Activated T-cell treated with anti-CD3 and anti-CD28 coated beads, Interleukin-2, amount 50 U/mL, for 4 hours (primary cell): ENCODE data around the gene HSBP1. TPM values are rescaled to one million over a fixed set of nuclear protein-coding genes. Genes with fewer than 3 reads are reported as not detected.

Experiments
- ATAC-seq, 2 donors: fragments of 200-7000 bp; cut with Tn5 transposase; one replicate each; pipeline ENCODE4 v1.10.0; 2021
- DNase-seq: peaks from one replicate; pipeline ENCODE4 v3.0.0-alpha.2; 2020
- H3K27me3 Mint-ChIP-seq: one replicate; pipeline ENCODE4 v1.8.0; 2021; ENCODE audit warnings: low read depth, mixed read lengths
- H3K36me3 Mint-ChIP-seq: one replicate; pipeline ENCODE4 v1.8.0; 2022; ENCODE audit warnings: mixed read lengths; ENCODE audit not compliant: insufficient read depth
- H3K4me1 Mint-ChIP-seq: one replicate; pipeline ENCODE4 v1.8.0; 2021; ENCODE audit warnings: low read depth, mixed read lengths
- H3K4me3 Mint-ChIP-seq: one replicate; pipeline ENCODE4 v1.8.0; 2021; ENCODE audit warnings: mild to moderate bottlenecking, moderate library complexity, mixed read lengths
- H3K9me3 Mint-ChIP-seq: one replicate; pipeline ENCODE4 v1.8.0; 2021; ENCODE audit warnings: mixed read lengths
- total RNA-seq, 3 donors: library from RNA; stranded (reverse); gene quantifications; one replicate each; pipeline ENCODE4 v1.2.1, GENCODE V29; 2021

The HSBP1 gene
- 10 to 100 TPM; 73.4 to 89.1 (median 78.9) TPM for total RNA-seq

DNA sequence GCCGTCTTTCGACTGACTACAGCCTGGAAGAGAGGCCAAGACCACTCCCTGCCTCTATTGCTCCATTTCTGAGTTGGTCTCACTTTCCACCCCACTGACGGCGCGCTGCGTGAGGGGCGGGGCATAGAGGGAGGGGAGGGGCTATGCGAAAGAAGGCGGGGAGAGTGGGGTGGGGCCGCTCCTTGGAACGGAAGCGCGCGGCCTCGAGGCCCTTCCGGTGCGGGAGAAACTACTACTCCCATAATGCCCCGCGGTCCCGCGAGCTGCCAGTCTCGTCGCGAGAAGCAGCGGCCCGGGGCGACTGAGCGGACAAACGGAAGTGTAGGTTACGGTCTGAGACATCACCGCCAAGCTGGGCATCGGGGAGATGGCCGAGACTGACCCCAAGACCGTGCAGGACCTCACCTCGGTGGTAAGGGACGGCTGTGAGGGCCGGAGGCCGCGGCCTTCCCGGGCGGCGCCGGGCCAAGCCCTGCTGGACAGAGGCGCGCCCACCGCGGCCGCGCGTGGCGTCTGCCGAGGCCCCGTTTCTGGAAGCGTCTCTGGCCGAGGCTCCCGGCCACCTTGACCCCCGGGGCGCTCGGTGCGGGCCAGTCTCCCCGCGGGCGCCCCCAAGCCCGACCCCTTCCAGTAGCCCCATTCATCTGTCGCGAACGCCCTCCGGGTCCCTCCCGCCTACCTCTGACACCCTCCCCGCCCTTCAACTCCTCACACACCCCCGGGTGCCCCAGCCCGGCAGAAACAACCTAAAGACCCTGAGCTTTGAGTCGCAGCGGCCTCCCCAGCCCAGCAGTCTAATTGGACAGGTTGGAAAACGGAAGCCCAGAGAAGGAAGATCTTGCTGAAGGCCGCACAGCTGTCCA is at the start of gene HSBP1:
TSS of gene HSBP1 (plus strand) at position 269 of the 863 bp plus-strand sequence. CDS start at position 368, 99 bp downstream.
- H3K4me1 Mint-ChIP-seq: peaks cover 36% of the 10 kb centered on the region

DNA sequence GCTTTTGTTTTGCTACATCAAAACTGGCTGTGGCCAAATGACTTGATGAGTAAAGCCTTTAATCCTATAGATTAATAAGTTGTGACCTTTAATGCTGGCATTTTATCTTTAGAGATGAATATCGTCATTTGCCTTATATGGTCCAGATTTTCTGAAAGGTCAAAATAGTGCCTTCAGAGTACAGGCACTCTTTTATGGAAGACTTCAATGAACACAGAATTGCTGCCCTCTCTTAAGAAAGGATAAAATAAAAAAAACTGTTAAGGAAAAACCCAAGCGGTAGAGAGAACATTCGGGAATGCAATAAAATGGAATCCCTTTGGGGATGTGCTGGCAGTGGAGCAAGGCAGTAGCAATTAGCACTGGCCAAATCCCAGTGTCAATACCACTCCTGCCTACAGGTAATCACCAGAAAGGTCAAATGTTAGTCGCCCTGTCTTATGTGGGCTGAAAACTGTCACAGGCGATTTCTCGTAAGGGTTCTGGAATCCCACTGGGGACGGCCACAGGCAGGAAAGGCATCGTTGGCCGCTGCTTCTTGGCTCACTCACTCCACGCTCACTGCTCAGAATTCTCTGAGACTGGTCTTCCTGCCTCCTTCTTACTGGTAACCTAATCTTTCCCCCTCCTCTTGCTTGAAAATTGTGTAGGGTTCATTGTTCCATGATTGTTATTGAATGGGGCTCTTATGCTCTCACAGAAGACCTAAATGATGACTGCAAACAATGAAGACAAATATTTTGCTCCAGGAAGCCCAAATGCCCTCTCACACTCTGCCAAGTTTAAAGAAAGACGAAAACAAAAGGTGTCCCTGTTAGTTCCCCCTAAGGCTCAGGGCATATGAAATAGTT is 45.4 kb upstream of the HSBP1 start:
- ATAC-seq (no peak), DNase-seq (no peak)
- Mint-ChIP-seq H3K9me3 (peaks cover 4% of the 10 kb centered on the region), H3K4me1 (no peaks in the 10 kb centered on the region), H3K36me3 (no peaks in the 10 kb centered on the region), H3K4me3 (no peak overlapping the region), H3K27me3 (no peaks in the 10 kb centered on the region)

More for the DNA sequence above, at the start of gene HSBP1:
- Mint-ChIP-seq H3K4me3 (peak within 1 kb of the TSS; percentile 98), H3K36me3 (peaks cover 17% of the 10 kb centered on the region), H3K9me3 (no peaks in the 10 kb centered on the region), H3K27me3 (no peaks in the 10 kb centered on the region)
- DNase-seq: peak; percentile 89
- ATAC-seq: peak; percentile 97 to 98

DNA sequence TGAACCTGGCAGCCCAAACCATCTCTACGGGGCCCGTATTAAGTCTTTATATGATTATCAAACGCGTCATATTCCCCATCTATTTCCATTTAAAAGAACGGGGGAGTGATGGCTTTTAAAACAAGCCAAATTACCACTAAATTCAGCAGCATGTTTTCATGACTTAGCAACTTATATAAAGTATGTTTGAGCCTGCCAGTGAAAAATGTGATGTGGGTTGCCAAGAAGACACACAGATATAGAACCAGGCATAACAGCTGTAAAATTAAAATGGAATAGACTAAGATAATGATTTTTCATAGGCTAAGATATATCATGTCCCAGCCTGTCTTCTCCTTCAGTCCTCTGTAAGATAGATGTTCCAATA is 44.8 kb upstream of the HSBP1 start:
- ATAC-seq (no peak), DNase-seq (no peak)
- Mint-ChIP-seq H3K4me1 (no peaks in the 10 kb centered on the region), H3K4me3 (no peak overlapping the region), H3K9me3 (peaks cover 4% of the 10 kb centered on the region), H3K36me3 (no peaks in the 10 kb centered on the region), H3K27me3 (no peaks in the 10 kb centered on the region)

DNA sequence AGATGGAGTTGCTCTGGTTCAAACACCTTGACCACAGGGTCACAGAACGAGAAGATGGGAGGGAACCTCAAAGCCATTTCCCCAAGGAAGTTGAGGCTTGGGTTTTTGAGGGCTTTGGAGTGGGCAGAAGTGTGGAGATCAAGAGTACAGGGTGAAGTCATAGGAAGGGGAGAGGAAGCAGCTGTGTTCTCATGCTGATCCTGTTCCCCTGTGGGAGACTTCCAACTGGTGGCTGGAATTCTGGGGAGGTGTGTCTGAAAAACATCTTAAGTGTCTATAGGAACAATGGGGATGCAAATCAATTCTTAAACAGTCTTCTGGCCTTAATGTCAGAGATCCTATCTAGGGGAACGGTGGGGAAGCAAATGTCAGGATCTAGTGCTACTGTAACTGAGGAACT is 38.8 kb upstream of the HSBP1 start:
- peaks cover 3% of the 10 kb centered on the region for H3K27me3 Mint-ChIP-seq
- no peaks in the 10 kb centered on the region for H3K9me3 Mint-ChIP-seq
- H3K4me3 Mint-ChIP-seq: no peak overlapping the region
- no peaks in the 10 kb centered on the region for H3K36me3 Mint-ChIP-seq
- DNase-seq (no peak), ATAC-seq (no peak)
- H3K4me1 Mint-ChIP-seq: no peaks in the 10 kb centered on the region

DNA sequence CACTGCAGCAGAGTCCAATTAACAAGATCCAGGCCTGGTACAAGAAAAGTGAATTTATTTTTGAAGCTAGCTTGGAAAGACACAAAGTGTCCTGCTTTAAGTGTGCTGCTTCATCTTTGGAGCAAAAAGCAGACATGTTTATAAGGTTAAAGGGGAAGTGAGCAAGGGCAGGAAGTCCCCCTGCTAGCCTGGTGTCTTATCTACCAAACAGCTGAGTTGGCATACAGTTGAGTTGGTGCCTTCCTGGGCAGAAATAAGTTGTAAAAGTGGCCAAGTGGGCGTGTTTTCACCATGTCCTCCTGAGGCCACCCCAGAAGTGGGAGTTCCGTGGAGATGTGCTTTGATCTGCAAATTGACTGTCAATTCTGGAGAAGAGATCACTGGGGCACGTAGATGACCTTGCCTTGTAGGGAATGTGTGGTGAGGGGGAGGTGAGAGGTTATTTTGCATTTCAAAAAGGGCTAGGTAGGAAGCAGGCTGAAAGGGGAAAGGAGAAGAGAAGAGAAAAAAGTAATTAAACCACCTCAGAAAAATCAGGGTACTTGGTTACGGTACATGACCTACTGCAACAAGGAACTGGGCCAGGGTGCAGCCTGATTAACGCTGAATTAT is 38.3 kb upstream of the HSBP1 start:
- H3K4me1 Mint-ChIP-seq: no peaks in the 10 kb centered on the region
- ATAC-seq: no peak
- no peak overlapping the region for H3K4me3 Mint-ChIP-seq
- H3K36me3 Mint-ChIP-seq: no peaks in the 10 kb centered on the region
- no peak for DNase-seq
- peaks cover 3% of the 10 kb centered on the region for H3K27me3 Mint-ChIP-seq
- no peaks in the 10 kb centered on the region for H3K9me3 Mint-ChIP-seq

- no peak overlapping the region for H3K4me3 Mint-ChIP-seq
These were observed 36.4 kb upstream of the HSBP1 start for GRCh38 chr16:83771306-83771942.

DNA sequence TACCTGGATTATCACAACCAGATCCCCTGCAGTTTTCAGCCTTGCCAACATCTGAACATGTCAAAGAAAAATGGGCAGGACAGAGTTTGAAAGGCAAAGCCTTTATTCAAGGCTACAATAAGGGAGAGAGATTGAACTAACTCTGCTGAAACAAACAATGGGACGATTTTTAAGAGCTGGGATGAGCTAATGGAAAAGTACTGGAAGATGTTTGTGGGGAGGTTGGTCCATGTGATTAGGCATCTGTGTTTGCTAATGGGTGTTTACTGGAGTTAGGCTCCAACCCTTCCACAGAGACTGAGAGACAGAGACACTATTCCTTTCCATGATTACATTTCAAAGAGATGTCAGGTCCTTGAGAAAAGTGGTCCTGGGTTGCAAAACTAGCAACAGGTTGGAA is 35.0 kb upstream of the HSBP1 start:
- Mint-ChIP-seq H3K27me3 (peaks cover 5% of the 10 kb centered on the region), H3K9me3 (no peaks in the 10 kb centered on the region), H3K36me3 (no peaks in the 10 kb centered on the region), H3K4me3 (no peak overlapping the region), H3K4me1 (no peaks in the 10 kb centered on the region)
- ATAC-seq: no peak
- DNase-seq: no peak

More at GRCh38 chr16:83771306-83771942, 36.4 kb upstream of the HSBP1 start:
- ATAC-seq (no peak), DNase-seq (no peak)
- Mint-ChIP-seq H3K36me3 (no peaks in the 10 kb centered on the region), H3K27me3 (peaks cover 5% of the 10 kb centered on the region), H3K9me3 (no peaks in the 10 kb centered on the region), H3K4me1 (no peaks in the 10 kb centered on the region)

DNA sequence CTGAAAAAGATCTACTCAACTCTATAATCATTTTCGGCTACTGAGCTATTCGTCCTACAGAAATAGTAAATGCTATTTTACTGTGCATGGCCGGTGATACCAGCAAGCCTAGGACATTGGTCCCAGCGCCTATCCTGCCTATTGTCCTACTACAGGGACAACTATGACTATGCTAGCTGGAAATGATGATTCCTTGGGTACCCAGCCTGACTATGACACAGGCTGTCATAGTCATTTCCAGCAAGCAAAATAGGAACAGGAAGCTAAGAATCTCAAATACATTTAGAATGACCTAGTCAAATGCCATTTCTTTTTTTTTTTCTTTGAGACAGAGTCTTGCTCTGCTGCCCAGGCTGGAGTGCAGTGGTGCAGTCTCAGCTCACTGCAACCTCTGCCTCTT is 33.7 kb upstream of the HSBP1 start:
- Mint-ChIP-seq H3K27me3 (peaks cover 8% of the 10 kb centered on the region), H3K4me3 (no peak overlapping the region), H3K36me3 (no peaks in the 10 kb centered on the region), H3K9me3 (no peaks in the 10 kb centered on the region), H3K4me1 (no peaks in the 10 kb centered on the region)
- ATAC-seq (no peak), DNase-seq (no peak)

DNA sequence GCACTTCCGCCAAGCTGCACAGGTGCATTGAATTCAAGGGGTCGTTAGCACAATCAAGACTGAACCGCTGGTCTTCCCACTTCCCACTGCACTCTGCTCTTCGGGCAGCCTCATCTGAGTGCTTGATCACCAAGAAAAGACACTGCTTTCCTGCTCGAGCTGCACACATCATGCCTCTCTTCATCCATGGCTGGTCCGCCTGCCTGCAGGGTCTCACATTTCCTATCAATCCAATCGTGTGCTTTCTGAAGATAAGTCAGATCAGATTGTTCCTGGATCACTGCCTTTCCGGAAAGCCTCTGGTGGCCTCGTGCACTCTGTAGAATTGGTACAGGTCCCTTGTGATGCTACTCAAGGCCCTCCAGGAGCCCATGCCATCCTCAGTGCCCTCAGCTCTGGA is 30.8 kb upstream of the HSBP1 start:
- Mint-ChIP-seq H3K27me3 (peaks cover 5% of the 10 kb centered on the region), H3K9me3 (no peaks in the 10 kb centered on the region), H3K4me1 (no peaks in the 10 kb centered on the region), H3K36me3 (no peaks in the 10 kb centered on the region), H3K4me3 (no peak overlapping the region)
- no peak for ATAC-seq
- DNase-seq: no peak

DNA sequence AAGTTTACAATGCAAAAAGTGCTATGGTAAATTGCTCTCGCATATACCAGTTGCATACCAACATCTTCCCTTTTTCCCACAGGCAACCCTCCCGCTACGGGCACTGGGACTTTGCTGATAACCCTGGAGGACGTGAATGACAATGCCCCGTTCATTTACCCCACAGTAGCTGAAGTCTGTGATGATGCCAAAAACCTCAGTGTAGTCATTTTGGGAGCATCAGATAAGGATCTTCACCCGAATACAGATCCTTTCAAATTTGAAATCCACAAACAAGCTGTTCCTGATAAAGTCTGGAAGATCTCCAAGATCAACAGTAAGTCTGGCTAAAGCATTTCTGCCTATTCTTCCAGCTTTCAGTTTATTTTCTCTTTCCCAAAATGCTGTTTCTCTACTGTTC is 27.9 kb upstream of the HSBP1 start:
- H3K27me3 Mint-ChIP-seq: peaks cover 11% of the 10 kb centered on the region
- no peak overlapping the region for H3K4me3 Mint-ChIP-seq
- no peak for ATAC-seq
- no peaks in the 10 kb centered on the region for H3K4me1 Mint-ChIP-seq
- no peak for DNase-seq
- no peaks in the 10 kb centered on the region for H3K36me3 Mint-ChIP-seq
- no peaks in the 10 kb centered on the region for H3K9me3 Mint-ChIP-seq

GRCh38 chr16:83785455-83785854 is 22.3 kb upstream of the HSBP1 start:
- no peaks in the 10 kb centered on the region for H3K9me3 Mint-ChIP-seq
- no peaks in the 10 kb centered on the region for H3K36me3 Mint-ChIP-seq
- peaks cover 8% of the 10 kb centered on the region for H3K27me3 Mint-ChIP-seq
- H3K4me3 Mint-ChIP-seq: no peak overlapping the region
- no peaks in the 10 kb centered on the region for H3K4me1 Mint-ChIP-seq
- DNase-seq: no peak
- no peak for ATAC-seq

GRCh38 chr16:83789642-83790401 is 18.0 kb upstream of the HSBP1 start:
- Mint-ChIP-seq H3K9me3 (no peaks in the 10 kb centered on the region), H3K4me1 (peaks cover 2% of the 10 kb centered on the region), H3K4me3 (no peak overlapping the region), H3K27me3 (peaks cover 4% of the 10 kb centered on the region), H3K36me3 (no peaks in the 10 kb centered on the region)
- ATAC-seq (no peak), DNase-seq (no peak)

DNA sequence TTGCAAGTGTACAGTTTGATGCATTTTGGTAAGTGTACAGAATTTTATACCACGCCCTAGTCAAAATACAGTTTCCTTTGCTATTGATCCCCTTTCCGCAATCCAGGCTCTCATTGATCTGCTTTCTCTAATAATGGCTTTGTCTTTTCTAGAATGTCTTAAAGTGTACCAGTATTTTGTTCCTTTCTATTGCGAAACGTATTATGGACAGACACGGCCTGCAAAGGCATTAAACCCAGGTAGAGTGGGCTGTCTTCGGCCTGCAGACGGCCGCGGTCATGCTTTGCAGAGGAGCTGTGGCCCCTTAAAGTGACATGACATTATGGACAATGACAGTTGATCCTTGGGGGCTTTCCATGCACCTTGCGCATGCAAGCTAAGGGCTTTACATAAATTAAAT is 15.9 kb upstream of the HSBP1 start:
- Mint-ChIP-seq H3K4me3 (no peak overlapping the region), H3K36me3 (no peaks in the 10 kb centered on the region), H3K9me3 (no peaks in the 10 kb centered on the region), H3K4me1 (peaks cover 2% of the 10 kb centered on the region), H3K27me3 (peaks cover 10% of the 10 kb centered on the region)
- ATAC-seq (no peak), DNase-seq (no peak)
